Activated naive CD4-positive, alpha-beta T cell treated with anti-CD3 and anti-CD28 coated beads, Interleukin-2, amount 10 ng/mL, durations not matched to agents 7 days and 5 days (primary cell): Measurements from ENCODE around the gene BARHL1.

Experiments
- CTCF ChIA-PET: fragments of 350-600 bp; sonication (Branson Sonifier 250); formaldehyde crosslinking; loops from one replicate; lab custom pipeline; 2021; ENCODE audit warnings: antibody characterized with exemption; lab: Charles Lee
- DNase-seq: peaks from one replicate; pipeline ENCODE4 v3.0.0-alpha.2; 2020
- H3K27ac Mint-ChIP-seq: one replicate; pipeline ENCODE4 v1.8.0; 2021; ENCODE audit warnings: mild to moderate bottlenecking, moderate library complexity, mixed read lengths
- H3K27me3 Mint-ChIP-seq: one replicate; pipeline ENCODE4 v1.8.0; 2021; ENCODE audit warnings: mild to moderate bottlenecking, mixed read lengths
- H3K36me3 Mint-ChIP-seq: one replicate; pipeline ENCODE4 v1.8.0; 2021; ENCODE audit warnings: mixed read lengths
- H3K4me1 Mint-ChIP-seq: one replicate; pipeline ENCODE4 v1.8.0; 2021; ENCODE audit warnings: mixed read lengths
- H3K4me3 Mint-ChIP-seq: one replicate; pipeline ENCODE4 v1.8.0; 2021; ENCODE audit warnings: mild to moderate bottlenecking, moderate library complexity, mixed read lengths
- H3K9me3 Mint-ChIP-seq: one replicate; pipeline ENCODE4 v1.8.0; 2021; ENCODE audit warnings: mixed read lengths

BARHL1 gene

DNA sequence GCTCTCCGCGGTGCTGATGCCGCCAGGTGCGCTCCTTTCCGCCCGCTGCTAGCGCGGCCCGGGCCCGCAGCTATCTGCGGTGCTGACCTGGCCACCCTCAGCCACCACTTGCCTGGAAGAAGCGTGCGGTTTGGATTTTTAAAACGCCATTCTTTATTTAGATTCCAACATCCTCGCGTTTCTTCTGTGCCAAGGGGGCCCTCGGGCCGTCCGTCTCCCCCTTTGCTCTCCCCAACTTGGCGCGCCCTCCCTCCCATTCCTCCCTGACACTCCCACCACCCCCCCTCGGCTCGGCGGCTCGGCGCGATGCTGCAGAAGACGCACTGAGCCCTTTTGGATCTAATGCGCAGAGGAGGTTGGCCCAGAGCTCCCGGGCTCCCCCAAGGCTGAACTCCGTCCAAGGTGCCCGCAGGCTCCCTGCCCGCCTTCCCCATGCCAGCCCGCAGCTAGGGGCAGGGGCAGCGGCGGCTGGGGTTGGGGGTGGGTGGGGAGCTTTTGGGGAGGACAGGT, at the start of gene BARHL1:
BARHL1 (plus strand) TSS at position 331 of the 510 bp plus-strand sequence. CDS start 192 bp downstream, outside the sequence.
- Mint-ChIP-seq H3K27ac (peak within 1 kb of the TSS; percentile 83), H3K4me3 (peak within 1 kb of the TSS; percentile 62), H3K36me3 (no peaks in the 10 kb centered on the region), H3K27me3 (peaks cover 100% of the 10 kb centered on the region), H3K4me1 (peaks cover 10% of the 10 kb centered on the region), H3K9me3 (no peaks in the 10 kb centered on the region)
- CTCF ChIA-PET, result no interaction called here
- no peak for DNase-seq

DNA sequence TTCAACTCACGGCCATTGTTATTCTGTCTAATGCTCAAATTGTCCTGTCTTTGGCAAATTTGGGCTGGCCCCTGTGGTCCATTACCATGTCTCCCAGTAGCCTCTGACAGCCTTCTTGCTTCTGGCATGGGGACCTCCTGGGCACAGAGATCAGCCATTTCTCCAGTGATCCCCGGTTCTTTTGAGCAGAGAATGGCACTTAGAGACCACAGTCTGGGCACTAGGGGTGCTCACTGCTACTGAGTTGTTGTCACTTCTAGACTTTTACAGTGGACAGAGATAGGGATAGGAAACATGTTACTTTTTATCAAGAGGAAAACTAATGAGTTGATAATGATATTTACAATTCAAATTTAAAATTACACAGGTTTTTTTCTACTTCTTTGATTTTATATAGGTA, 47.6 kb upstream of the BARHL1 start:
- H3K9me3 Mint-ChIP-seq, result peaks cover 3% of the 10 kb centered on the region
- no peaks in the 10 kb centered on the region for H3K4me1 Mint-ChIP-seq
- H3K36me3 Mint-ChIP-seq, result no peaks in the 10 kb centered on the region
- peaks cover 29% of the 10 kb centered on the region for H3K27me3 Mint-ChIP-seq
- no peak overlapping the region for H3K4me3 Mint-ChIP-seq
- no peak overlapping the region for H3K27ac Mint-ChIP-seq
- no peak for DNase-seq
- CTCF ChIA-PET, result interaction anchor here (1.2 kb wide), 1 partner anchor 120 kb away, joined by 3 read pairs; no protein-coding TSS in a partner anchor

DNA sequence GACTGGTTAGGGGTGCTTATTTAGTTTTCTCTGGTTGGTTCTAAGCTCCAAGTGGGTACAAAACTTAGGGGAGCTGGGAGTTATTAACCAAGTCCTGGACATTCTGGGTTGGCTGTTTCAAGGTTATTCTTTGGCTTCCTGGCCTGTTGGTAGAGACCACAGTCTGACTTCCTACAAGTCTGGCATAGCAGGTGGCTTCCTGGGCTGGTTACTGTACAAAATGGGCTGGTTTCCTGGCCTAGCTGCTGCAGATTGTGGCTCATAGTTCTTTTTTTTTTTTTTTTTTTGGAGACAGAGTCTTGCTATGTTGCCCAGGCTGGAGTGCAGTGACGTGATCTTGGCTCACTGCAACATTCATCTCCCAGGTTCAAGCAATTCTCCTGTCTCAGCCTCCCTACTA, 46.3 kb upstream of the BARHL1 start:
- H3K27me3 Mint-ChIP-seq, result peaks cover 17% of the 10 kb centered on the region
- peaks cover 3% of the 10 kb centered on the region for H3K9me3 Mint-ChIP-seq
- CTCF ChIA-PET, result interaction anchor here (0.8 to 1.2 kb wide), 2 partner anchors 122 to 617 kb away, joined by 3 read pairs; no protein-coding TSS in a partner anchor
- DNase-seq, result no peak
- H3K27ac Mint-ChIP-seq, result no peak overlapping the region
- no peaks in the 10 kb centered on the region for H3K36me3 Mint-ChIP-seq
- no peaks in the 10 kb centered on the region for H3K4me1 Mint-ChIP-seq
- H3K4me3 Mint-ChIP-seq, result no peak overlapping the region

DNA sequence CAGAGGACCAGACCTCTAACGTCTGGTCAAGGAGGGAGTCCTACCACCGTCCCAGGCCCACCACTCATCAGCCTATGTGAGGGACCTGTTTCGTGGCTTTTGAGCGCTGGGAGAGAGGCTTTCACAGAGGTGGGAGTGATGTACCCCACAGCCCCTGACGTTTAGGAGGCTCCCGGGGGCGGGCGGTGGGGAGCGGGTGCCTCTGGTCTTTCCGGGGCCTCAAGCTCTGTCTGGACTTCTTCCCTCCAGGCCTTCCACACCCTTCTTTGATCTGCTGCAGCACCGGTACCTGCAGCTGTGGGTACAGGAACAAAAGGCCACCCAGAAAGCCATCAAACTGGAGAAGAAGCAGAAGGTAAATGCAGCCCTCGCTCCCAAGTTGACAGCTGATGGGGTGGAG, 45.1 kb upstream of the BARHL1 start:
- CTCF ChIA-PET, result interaction anchor here (0.8 kb wide), 1 partner anchor 30 kb away, joined by 3 read pairs; no protein-coding TSS in a partner anchor
- Mint-ChIP-seq H3K4me3 (no peak overlapping the region), H3K27ac (no peak overlapping the region), H3K4me1 (no peaks in the 10 kb centered on the region), H3K27me3 (peaks cover 5% of the 10 kb centered on the region), H3K9me3 (peaks cover 3% of the 10 kb centered on the region), H3K36me3 (no peaks in the 10 kb centered on the region)
- no peak for DNase-seq

DNA sequence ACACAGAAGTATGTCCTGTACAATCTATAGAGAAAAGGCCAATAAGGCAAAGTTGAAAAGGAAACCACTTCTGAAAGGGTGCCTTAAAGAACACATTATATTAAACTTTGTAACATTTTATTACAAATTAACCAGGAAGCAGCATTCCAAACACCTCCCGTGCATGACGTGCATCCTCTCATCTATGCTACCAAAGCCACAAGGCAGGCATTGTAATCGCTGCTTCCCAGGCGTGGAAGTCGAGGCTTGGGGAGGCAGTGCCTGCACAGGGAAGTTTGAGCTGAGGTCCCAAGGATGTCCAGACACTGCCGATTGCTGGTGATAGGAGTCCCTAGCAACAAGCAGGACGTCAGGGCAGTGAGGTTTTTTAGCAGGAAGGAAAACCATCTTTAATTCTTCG, 44.3 kb upstream of the BARHL1 start:
- Mint-ChIP-seq H3K36me3 (no peaks in the 10 kb centered on the region), H3K4me3 (no peak overlapping the region), H3K27me3 (peaks cover 3% of the 10 kb centered on the region), H3K27ac (no peak overlapping the region), H3K9me3 (peaks cover 3% of the 10 kb centered on the region), H3K4me1 (no peaks in the 10 kb centered on the region)
- CTCF ChIA-PET, result no interaction called here
- no peak for DNase-seq

DNA sequence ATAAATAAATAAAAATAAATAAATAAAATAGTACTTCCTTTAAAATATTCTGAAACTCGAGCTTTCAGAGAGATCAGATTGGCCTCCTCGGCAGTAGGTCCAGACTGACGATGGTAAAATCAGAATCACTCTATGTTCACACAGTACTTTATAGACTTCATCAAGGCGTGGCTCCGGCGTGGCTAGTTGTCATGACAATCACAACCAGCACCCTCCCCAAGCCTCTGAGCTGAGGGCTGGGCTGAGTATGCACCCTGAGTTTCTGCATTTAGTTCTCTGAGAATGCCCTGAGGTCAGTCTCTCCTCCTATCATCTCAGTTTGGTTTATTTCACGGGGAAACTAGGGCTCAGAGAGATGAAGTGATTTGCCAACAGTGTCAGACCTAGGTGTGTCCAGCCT, 43.3 kb upstream of the BARHL1 start:
- Mint-ChIP-seq H3K4me1 (no peaks in the 10 kb centered on the region), H3K9me3 (peaks cover 3% of the 10 kb centered on the region)

DNA sequence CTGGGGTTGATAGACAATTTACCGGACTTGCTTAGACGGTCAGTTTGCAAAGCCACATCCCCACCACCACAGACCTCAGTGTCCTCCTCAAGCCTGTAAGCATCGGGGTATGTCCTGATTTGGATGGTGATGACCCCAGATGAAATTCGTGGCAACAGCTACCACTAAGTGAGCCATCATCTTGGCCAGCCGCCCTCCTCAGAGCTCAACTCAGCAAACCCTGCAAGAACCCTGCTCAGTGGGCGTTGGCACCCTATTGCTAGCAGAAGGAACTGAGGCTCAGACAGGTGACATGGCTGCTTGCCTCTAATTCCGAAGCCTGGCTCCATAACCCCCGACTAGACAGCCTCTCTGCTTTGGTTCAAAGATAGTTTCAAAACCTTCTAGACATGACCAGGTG, 41.4 kb upstream of the BARHL1 start:
- Mint-ChIP-seq H3K36me3 (no peaks in the 10 kb centered on the region), H3K4me3 (no peak overlapping the region), H3K27me3 (peaks cover 30% of the 10 kb centered on the region), H3K4me1 (no peaks in the 10 kb centered on the region), H3K27ac (no peak overlapping the region), H3K9me3 (no peaks in the 10 kb centered on the region)
- CTCF ChIA-PET, result no interaction called here
- no peak for DNase-seq

More for the DNA sequence above, 43.3 kb upstream of the BARHL1 start:
- no peaks in the 10 kb centered on the region for H3K36me3 Mint-ChIP-seq
- CTCF ChIA-PET, result no interaction called here
- no peak overlapping the region for H3K4me3 Mint-ChIP-seq
- H3K27ac Mint-ChIP-seq, result no peak overlapping the region
- peaks cover 11% of the 10 kb centered on the region for H3K27me3 Mint-ChIP-seq
- DNase-seq, result no peak

DNA sequence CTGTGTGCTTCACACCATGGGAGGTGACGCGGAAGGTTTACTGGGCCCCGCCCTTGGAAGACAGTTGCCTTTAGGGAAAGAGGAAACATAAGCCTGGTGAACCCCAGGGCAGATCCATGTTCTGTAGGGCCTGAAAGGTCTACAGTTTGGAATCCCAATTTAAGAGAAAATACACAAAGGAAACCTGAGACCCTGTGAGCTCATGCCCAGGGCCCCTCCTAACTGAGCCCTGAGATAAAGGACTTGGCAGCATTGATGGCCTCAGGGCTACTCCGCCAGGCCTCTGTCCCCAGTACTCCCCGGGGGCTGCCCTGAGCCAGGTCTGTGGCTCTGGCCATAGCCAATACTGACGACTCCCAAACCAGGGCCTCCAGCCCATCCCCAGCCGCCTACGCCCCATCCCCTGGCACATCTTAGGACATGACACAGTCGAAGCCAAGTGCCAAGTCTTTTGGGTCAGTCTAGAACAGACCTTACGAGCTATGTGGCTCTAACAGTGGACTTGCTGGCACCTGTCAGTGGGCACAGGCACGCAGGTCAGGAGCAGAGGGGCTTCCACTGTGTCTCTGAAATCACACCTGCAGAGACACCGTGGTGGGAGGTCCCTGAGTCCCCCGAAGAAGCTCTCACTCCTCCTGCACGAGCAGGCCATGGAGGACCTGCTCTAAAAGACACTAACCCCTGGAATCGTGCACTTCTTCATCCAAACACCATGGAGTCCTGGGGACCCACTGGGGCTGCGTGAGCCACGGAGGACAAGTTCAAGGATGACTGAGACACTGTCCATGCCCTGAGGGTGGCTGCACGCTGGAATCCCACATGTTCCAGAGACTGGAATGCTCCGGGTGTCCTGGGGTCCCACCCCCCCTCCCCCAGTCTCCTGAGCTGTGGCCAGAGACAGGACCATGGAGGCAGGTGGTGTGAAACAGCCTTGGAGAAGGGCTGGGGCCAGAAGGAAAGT, 40.3 kb upstream of the BARHL1 start:
- no peak for DNase-seq
- CTCF ChIA-PET, result no interaction called here
- H3K9me3 Mint-ChIP-seq, result no peaks in the 10 kb centered on the region
- H3K36me3 Mint-ChIP-seq, result no peaks in the 10 kb centered on the region
- peaks cover 41% of the 10 kb centered on the region for H3K27me3 Mint-ChIP-seq
- H3K4me1 Mint-ChIP-seq, result no peaks in the 10 kb centered on the region
- no peak overlapping the region for H3K27ac Mint-ChIP-seq
- H3K4me3 Mint-ChIP-seq, result no peak overlapping the region

DNA sequence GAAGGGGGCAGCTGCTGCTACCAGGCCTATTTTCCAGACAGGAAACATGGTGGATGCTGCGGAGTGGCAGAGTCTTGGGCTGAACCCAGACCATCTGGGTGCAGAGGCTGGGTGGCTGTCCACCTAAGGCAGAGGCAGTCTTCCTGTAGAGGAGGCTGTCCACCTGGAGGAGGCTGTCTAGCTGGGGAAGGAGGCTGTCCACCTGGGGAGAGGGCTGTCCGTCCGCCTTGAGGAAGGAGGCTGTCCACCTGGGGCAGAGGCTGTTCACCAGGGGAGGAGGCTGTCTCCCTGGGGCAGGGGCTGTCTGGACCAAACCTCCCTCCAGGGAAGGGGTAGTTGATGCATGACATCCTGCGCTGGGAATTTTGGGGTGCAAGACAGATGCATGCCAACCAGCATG, 39.2 kb upstream of the BARHL1 start:
- Mint-ChIP-seq H3K9me3 (no peaks in the 10 kb centered on the region), H3K36me3 (no peaks in the 10 kb centered on the region), H3K27me3 (peaks cover 49% of the 10 kb centered on the region), H3K4me3 (no peak overlapping the region), H3K4me1 (no peaks in the 10 kb centered on the region), H3K27ac (no peak overlapping the region)
- CTCF ChIA-PET, result no interaction called here
- no peak for DNase-seq

DNA sequence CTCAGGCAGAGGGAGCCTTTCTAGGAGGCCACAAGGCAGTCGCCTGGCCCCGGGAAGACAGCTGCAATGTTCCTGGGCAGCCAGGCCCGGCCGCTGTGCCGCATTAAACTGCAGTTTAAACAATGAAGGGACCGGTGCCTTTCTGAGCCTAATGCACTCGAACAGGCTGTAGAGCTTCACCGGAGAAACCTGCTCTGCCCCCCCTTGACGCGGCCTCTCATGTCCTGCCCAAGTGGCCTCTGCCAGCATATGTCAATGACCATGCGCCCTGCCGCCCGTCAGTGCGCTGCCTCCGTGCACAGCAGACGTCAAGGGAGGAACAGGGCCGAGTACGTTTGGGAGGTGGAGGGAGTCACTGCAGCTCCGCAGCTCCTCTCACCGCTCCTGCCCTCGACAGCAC, 38.4 kb upstream of the BARHL1 start:
- H3K9me3 Mint-ChIP-seq, result no peaks in the 10 kb centered on the region
- no peak overlapping the region for H3K4me3 Mint-ChIP-seq
- no peaks in the 10 kb centered on the region for H3K36me3 Mint-ChIP-seq
- CTCF ChIA-PET, result interaction anchor here (0.7 kb wide), 1 partner anchor 729 kb away, joined by 3 read pairs; no protein-coding TSS in a partner anchor
- H3K4me1 Mint-ChIP-seq, result no peaks in the 10 kb centered on the region
- H3K27me3 Mint-ChIP-seq, result peaks cover 49% of the 10 kb centered on the region
- no peak overlapping the region for H3K27ac Mint-ChIP-seq
- no peak for DNase-seq

DNA sequence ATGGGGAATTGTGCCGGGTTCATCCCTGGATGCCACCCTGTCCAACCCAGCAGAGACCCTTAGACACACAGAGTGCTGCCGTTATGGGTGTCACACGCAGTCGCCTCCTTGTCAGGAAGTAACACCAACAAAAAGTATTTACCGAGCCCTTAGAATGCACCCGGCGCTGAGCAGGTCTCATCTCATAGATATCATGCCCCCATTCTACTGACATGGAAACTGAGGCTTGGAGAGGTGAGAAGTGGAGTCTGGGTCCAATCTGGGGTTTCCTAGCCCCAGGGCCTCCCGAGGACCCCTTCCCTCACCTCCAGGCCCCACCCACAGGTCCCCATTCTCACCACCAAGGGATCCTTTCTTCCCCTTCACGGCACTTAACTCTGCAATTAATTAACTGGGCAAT, 36.8 kb upstream of the BARHL1 start:
- no peaks in the 10 kb centered on the region for H3K9me3 Mint-ChIP-seq
- no peak for DNase-seq
- CTCF ChIA-PET, result no interaction called here

DNA sequence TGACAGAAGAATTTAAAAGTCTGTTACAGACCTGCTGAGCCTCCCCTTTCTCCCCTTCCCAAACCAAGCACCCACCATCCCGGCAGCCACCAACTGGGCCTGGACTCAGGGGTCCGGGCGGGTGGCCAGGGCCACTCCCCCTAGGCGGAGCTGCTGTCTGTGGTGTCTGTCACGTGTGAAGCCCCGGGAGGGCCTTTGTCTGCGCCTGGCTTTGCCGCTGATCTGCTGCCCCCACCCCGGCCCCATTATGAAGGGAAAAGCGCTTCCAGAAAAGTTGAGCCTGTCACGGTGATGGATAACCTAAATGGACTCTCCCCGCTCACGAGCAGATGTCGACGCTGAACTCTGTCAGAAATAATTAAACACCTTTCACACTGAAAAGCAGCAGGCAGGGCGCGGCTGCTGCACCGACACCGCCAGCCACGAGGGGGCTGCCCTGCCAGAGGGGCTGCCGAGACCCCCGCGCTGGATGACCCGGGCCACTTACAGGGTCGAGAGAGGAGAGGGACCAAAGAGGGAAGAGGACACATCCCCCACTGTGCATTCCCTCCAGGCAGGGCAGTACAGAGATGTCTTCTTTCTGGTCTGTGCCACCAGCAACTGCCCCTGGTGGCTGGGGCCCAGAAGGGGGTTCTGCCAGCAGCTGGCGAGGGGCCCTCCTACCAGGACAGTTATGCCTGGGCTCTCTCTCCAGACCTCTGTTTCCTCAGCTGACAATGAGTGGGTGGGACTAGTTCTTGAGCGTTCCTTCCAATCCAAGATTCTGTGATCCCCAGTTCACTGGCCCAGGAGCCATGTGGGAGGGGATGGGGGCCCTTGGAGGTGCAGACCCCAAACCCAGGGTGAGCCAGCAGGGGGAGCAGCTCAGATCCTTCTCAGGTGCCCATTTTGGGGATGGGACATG, 36.0 kb upstream of the BARHL1 start:
- Mint-ChIP-seq H3K27ac (no peak overlapping the region), H3K36me3 (no peaks in the 10 kb centered on the region), H3K4me1 (no peaks in the 10 kb centered on the region), H3K9me3 (no peaks in the 10 kb centered on the region), H3K27me3 (peaks cover 54% of the 10 kb centered on the region), H3K4me3 (no peak overlapping the region)
- CTCF ChIA-PET, result interaction anchor here (0.6 kb wide), 1 partner anchor 1404 kb away, joined by 3 read pairs; no protein-coding TSS in a partner anchor
- no peak for DNase-seq

More for the DNA sequence above, 36.8 kb upstream of the BARHL1 start:
- no peak overlapping the region for H3K4me3 Mint-ChIP-seq
- H3K27me3 Mint-ChIP-seq, result peaks cover 49% of the 10 kb centered on the region
- no peak overlapping the region for H3K27ac Mint-ChIP-seq
- H3K4me1 Mint-ChIP-seq, result no peaks in the 10 kb centered on the region
- H3K36me3 Mint-ChIP-seq, result no peaks in the 10 kb centered on the region

DNA sequence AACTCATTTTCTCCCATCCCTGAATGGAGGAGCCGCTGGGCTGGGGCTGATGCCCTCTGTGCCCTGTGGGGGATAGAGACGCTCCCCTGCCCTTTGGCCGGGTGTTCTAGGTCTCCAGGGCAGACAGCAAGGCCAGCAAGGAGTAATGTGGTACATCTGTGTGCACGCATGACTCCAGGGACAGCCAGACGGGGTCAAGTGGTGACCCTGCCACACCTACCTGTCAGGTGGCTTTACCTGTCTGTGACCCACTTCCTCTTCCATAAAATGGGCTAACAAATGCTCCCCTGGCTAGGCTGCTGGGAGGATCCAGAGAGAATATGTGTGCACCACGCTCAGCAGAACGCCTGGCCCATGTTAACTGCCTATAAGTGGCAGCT, 35.4 kb upstream of the BARHL1 start:
- Mint-ChIP-seq H3K4me1 (no peaks in the 10 kb centered on the region), H3K27me3 (peaks cover 54% of the 10 kb centered on the region), H3K4me3 (no peak overlapping the region), H3K9me3 (no peaks in the 10 kb centered on the region), H3K36me3 (no peaks in the 10 kb centered on the region), H3K27ac (no peak overlapping the region)
- DNase-seq, result no peak
- CTCF ChIA-PET, result interaction anchor here (0.6 kb wide), 1 partner anchor 1404 kb away, joined by 3 read pairs; no protein-coding TSS in a partner anchor

DNA sequence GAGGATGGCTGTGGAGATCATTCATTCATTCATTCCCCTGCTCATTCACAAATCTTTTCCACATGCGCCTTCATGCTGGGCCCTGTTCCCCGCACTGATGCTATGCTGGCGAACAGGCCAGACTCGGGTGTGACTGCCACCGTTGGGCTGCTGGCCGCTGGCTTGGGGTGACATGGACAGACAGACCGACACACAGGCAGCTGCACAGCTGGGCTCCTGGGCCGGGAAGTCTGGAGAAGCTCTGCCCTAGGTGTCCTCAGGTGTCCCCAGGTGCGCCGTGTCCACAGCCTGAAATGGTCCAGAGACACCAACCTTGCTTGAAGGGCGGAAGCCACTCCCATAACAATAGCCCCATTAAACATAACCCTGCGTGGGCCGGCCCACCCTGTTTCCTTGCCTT, 35.0 kb upstream of the BARHL1 start:
- Mint-ChIP-seq H3K4me3 (no peak overlapping the region), H3K4me1 (no peaks in the 10 kb centered on the region), H3K27me3 (peaks cover 54% of the 10 kb centered on the region), H3K36me3 (no peaks in the 10 kb centered on the region), H3K9me3 (no peaks in the 10 kb centered on the region), H3K27ac (no peak overlapping the region)
- CTCF ChIA-PET, result interaction anchor here (0.6 kb wide), 1 partner anchor 1405 kb away, joined by 3 read pairs; no protein-coding TSS in a partner anchor
- no peak for DNase-seq
